Iris pigment epithelial cell (primary cell): ENCODE measurements around the gene NPRL2.

Source experiments
- DNase-seq: peaks from one replicate; pipeline ENCODE4 v3.0.0-alpha.2; 2011; ENCODE audit warnings: low read depth

Gene NPRL2

GRCh38 chr3:50304601-50305000 is 46.0 kb downstream of the NPRL2 start:
- no peak for DNase-seq

- DNase-seq: no peak
Measured at GRCh38 chr3:50303013-50303815, 47.4 kb downstream of the NPRL2 start, which contains the start of gene HYAL1. TSS of gene HYAL1 (minus strand) at chr3:50303574. CDS start at chr3:50302956, 618 bp downstream.

GRCh38 chr3:50302095-50303012 is 48.2 kb downstream of the NPRL2 start:
- no peak for DNase-seq

- no peak for DNase-seq
Measured at GRCh38 chr3:50300681-50301254, 49.8 kb downstream of the NPRL2 start.

GRCh38 chr3:50299929-50300680 is 50.5 kb downstream of the NPRL2 start:
- peak; percentile 64 for DNase-seq

- DNase-seq: no peak
Measured at GRCh38 chr3:50299638-50299928, 51.0 kb downstream of the NPRL2 start.

- peak; percentile 100 for DNase-seq
Measured at GRCh38 chr3:50298836-50299637, 51.5 kb downstream of the NPRL2 start, which contains the start of the genes HYAL3 and NAA80. TSS of gene HYAL3 (minus strand) at chr3:50299405. CDS start at chr3:50295602, 3,803 bp downstream. TSS of gene NAA80 (minus strand) at chr3:50299405. CDS start at chr3:50297463, 1,942 bp downstream.

- no peak for DNase-seq
Measured at GRCh38 chr3:50297896-50298725, 52.5 kb downstream of the NPRL2 start.

GRCh38 chr3:50297384-50297775 is 53.2 kb downstream of the NPRL2 start:
- DNase-seq: no peak
